ENCODE results near the gene ADAM19.

Gene ADAM19

GRCh38 chr5:157502143-157502647, 73.4 kb downstream of the ADAM19 start:
- H3K4me3 ChIP-seq (ENCODE audit: low read depth, low read length): no peak overlapping the region

GRCh38 chr5:157497875-157498611, 77.5 kb downstream of the ADAM19 start:
- Histone ChIP-seq H3K36me3 (replicated peaks) (peaks cover 83% of the 10 kb centered on the region), H3K27ac (no peak overlapping the region), H3K27me3 (replicated peaks) (no peaks in the 10 kb centered on the region), H3K4me3 (ENCODE audit: low read depth, low read length) (no peak overlapping the region)
- in situ Hi-C loops (cut with HindIII; ENCODE audit: low pct_ligation_motif_present, low sequenced_read_pairs): no loop called here
- TF ChIP-seq CTCF (IDR thresholded peaks at IDR 0.05; ENCODE audit: low read depth, low read length, missing control alignments): no peak
- no peak for DNase-seq

More at GRCh38 chr5:157502143-157502647, 73.4 kb downstream of the ADAM19 start:
- no peak for TF ChIP-seq CTCF (IDR thresholded peaks at IDR 0.05; ENCODE audit: low read depth, low read length, missing control alignments)
- Histone ChIP-seq H3K36me3 (replicated peaks) (peaks cover 88% of the 10 kb centered on the region), H3K27me3 (replicated peaks) (no peaks in the 10 kb centered on the region), H3K27ac (no peak overlapping the region)
- in situ Hi-C loops (cut with HindIII; ENCODE audit: low pct_ligation_motif_present, low sequenced_read_pairs): no loop called here
- DNase-seq: peak; percentile 29

GRCh38 chr5:157496864-157497263, 78.7 kb downstream of the ADAM19 start:
- DNase-seq: no peak
- TF ChIP-seq CTCF (IDR thresholded peaks at IDR 0.05; ENCODE audit: low read depth, low read length, missing control alignments): no peak
- Histone ChIP-seq H3K27ac (no peak overlapping the region), H3K27me3 (replicated peaks) (no peaks in the 10 kb centered on the region), H3K4me3 (ENCODE audit: low read depth, low read length) (no peak overlapping the region), H3K36me3 (replicated peaks) (peaks cover 82% of the 10 kb centered on the region)
- in situ Hi-C loops (cut with HindIII; ENCODE audit: low pct_ligation_motif_present, low sequenced_read_pairs): no loop called here

GRCh38 chr5:157494178-157494832, 81.3 kb downstream of the ADAM19 start:
- H3K27ac ChIP-seq: no peak overlapping the region
- no peak for TF ChIP-seq CTCF (IDR thresholded peaks at IDR 0.05; ENCODE audit: low read depth, low read length, missing control alignments)
- DNase-seq: no peak
- H3K36me3 ChIP-seq (replicated peaks): peaks cover 83% of the 10 kb centered on the region
- H3K4me3 ChIP-seq (ENCODE audit: low read depth, low read length): no peak overlapping the region
- in situ Hi-C loops (cut with HindIII; ENCODE audit: low pct_ligation_motif_present, low sequenced_read_pairs): no loop called here
- H3K27me3 ChIP-seq (replicated peaks): no peaks in the 10 kb centered on the region

GRCh38 chr5:157492886-157493285, 82.7 kb downstream of the ADAM19 start:
- Histone ChIP-seq H3K4me3 (ENCODE audit: low read depth, low read length) (no peak overlapping the region), H3K36me3 (replicated peaks) (peaks cover 90% of the 10 kb centered on the region), H3K27ac (no peak overlapping the region), H3K27me3 (replicated peaks) (no peaks in the 10 kb centered on the region)
- TF ChIP-seq CTCF (IDR thresholded peaks at IDR 0.05; ENCODE audit: low read depth, low read length, missing control alignments): no peak
- in situ Hi-C loops (cut with HindIII; ENCODE audit: low pct_ligation_motif_present, low sequenced_read_pairs): no loop called here
- DNase-seq: no peak

Data from brain microvascular endothelial cell (primary cell).